ENCODE results near the gene ALKBH2.

DNA sequence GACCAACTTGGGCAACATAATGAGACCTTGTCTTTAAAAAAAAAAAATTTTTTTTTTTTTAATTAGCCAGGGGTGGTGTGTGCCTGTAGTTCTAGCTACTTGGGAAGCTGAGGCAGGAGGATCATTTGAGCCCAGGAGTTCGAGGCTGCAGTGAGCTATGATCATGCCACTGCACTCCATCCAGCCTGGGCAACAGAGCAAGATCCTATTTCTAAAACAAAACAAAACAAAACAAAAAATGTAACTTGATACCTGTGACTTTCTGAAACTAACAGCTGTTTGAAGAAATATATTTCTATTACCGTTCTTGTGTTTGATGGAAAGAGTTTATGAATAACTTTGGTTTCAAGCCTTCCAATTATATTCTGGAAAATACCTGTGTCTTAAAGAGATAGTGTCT, 21.4 kb upstream of the ALKBH2 start:
- TF ChIP-seq, protein P1, sequence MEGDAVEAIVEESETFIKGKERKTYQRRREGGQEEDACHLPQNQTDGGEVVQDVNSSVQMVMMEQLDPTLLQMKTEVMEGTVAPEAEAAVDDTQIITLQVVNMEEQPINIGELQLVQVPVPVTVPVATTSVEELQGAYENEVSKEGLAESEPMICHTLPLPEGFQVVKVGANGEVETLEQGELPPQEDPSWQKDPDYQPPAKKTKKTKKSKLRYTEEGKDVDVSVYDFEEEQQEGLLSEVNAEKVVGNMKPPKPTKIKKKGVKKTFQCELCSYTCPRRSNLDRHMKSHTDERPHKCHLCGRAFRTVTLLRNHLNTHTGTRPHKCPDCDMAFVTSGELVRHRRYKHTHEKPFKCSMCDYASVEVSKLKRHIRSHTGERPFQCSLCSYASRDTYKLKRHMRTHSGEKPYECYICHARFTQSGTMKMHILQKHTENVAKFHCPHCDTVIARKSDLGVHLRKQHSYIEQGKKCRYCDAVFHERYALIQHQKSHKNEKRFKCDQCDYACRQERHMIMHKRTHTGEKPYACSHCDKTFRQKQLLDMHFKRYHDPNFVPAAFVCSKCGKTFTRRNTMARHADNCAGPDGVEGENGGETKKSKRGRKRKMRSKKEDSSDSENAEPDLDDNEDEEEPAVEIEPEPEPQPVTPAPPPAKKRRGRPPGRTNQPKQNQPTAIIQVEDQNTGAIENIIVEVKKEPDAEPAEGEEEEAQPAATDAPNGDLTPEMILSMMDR (IDR thresholded peaks at IDR 0.05) = no peak
- TF ChIP-seq POLR2A (IDR thresholded peaks at IDR 0.05) = no peak
